A673 (cell line): Measurements from ENCODE around the gene SLC35E2B. TPM values are rescaled to one million over a fixed set of nuclear protein-coding genes. Genes with fewer than 3 reads are reported as not detected.

ENCODE experiments used
- BruUV-seq: library from RNA; stranded (reverse); fragments of 400-500 nt; replicated peaks from 2 replicates; lab custom pipeline; 2021; lab: Mats Ljungman, UMichigan
- CTCF ChIA-PET: fragments of 300-600 bp; sonication (Branson Sonifier 250); formaldehyde crosslinking; loops from one replicate; lab custom pipeline; 2022; ENCODE audit warnings: antibody characterized with exemption; lab: Charles Lee
- POLR2A ChIA-PET: fragments of 300-600 bp; sonication (Branson Sonifier 250); formaldehyde crosslinking; loops from one replicate; lab custom pipeline; 2022; ENCODE audit warnings: antibody characterized with exemption; ENCODE audit not compliant: low non-redundant PET; lab: Charles Lee
- DNase-seq: peaks from one replicate; pipeline ENCODE4 v3.0.0-alpha.2; 2015; ENCODE audit warnings: low spot score
- H3K27ac ChIP-seq: fragments of 200-600 bp; sonication (generic); 2 replicates; pipeline ENCODE4 v1.5.1; 2016; ENCODE audit warnings: mixed run types, low read depth, mild to moderate bottlenecking, mixed read lengths, antibody characterized with exemption, low read length; ENCODE audit not compliant: poor library complexity, severe bottlenecking
- H3K27me3 ChIP-seq: fragments of 200-600 bp; sonication (generic); replicated peaks from 2 replicates; pipeline ENCODE4 v1.6.1; 2017; ENCODE audit warnings: mixed run types, low read depth, mild to moderate bottlenecking, mixed read lengths, antibody characterized with exemption, low read length; ENCODE audit not compliant: insufficient read depth, poor library complexity
- H3K36me3 ChIP-seq: fragments of 200-600 bp; sonication (generic); 2 replicates; pipeline ENCODE4 v1.6.1; 2016; ENCODE audit warnings: mixed run types, mild to moderate bottlenecking, mixed read lengths, antibody characterized with exemption, low read length; ENCODE audit not compliant: insufficient read depth, poor library complexity, severe bottlenecking
- H3K4me1 ChIP-seq: fragments of 200-600 bp; sonication (generic); 2 replicates; pipeline ENCODE4 v1.6.1; 2017; ENCODE audit warnings: mixed run types, mild to moderate bottlenecking, mixed read lengths, antibody characterized with exemption, low read length; ENCODE audit not compliant: insufficient read depth, poor library complexity, severe bottlenecking
- H3K4me3 ChIP-seq: fragments of 200-600 bp; sonication (generic); 2 replicates; pipeline ENCODE4 v1.5.1; 2016; ENCODE audit warnings: low read depth, mixed run types, mild to moderate bottlenecking, mixed read lengths, low read length; ENCODE audit not compliant: poor library complexity, severe bottlenecking
- H3K9me3 ChIP-seq: fragments of 200-600 bp; sonication (generic); 2 replicates; pipeline ENCODE4 v1.6.1; 2016; ENCODE audit warnings: mixed run types, low read depth, mild to moderate bottlenecking, mixed read lengths, antibody characterized with exemption, low read length; ENCODE audit not compliant: poor library complexity, severe bottlenecking
- EZH2 ChIP-seq: fragments of 200-600 bp; sonication (generic); IDR thresholded peaks from 2 replicates; pipeline ENCODE4 v1.6.1; 2017; ENCODE audit warnings: borderline replicate concordance, low read depth, mild to moderate bottlenecking, mixed read lengths, antibody characterized with exemption, low read length; ENCODE audit not compliant: poor library complexity, severe bottlenecking
- intact Hi-C: fragments of 100-400 bp; cut with micrococcal nuclease; formaldehyde crosslinking; loops from one replicate; pipeline ENCODE4 v1.10.0; 2022; ENCODE audit not compliant: unreplicated experiment
- total RNA-seq: library from RNA; stranded (reverse); gene quantifications from 2 replicates; pipeline ENCODE4 v1.2.3, GENCODE V29; 2021
- TF ChIP-seq, protein P1 (sequence below): fragments of 300-800, 200-600 bp; sonication (generic); conservative IDR thresholded peaks from 2 replicates; pipeline ENCODE4 v1.5.1; 2017; ENCODE audit warnings: low read depth, mild to moderate bottlenecking, antibody characterized with exemption, low read length, moderate library complexity, mixed read lengths

The SLC35E2B gene
- total RNA-seq, 1 experiment from 2014 or later = 56.3 TPM

DNA sequence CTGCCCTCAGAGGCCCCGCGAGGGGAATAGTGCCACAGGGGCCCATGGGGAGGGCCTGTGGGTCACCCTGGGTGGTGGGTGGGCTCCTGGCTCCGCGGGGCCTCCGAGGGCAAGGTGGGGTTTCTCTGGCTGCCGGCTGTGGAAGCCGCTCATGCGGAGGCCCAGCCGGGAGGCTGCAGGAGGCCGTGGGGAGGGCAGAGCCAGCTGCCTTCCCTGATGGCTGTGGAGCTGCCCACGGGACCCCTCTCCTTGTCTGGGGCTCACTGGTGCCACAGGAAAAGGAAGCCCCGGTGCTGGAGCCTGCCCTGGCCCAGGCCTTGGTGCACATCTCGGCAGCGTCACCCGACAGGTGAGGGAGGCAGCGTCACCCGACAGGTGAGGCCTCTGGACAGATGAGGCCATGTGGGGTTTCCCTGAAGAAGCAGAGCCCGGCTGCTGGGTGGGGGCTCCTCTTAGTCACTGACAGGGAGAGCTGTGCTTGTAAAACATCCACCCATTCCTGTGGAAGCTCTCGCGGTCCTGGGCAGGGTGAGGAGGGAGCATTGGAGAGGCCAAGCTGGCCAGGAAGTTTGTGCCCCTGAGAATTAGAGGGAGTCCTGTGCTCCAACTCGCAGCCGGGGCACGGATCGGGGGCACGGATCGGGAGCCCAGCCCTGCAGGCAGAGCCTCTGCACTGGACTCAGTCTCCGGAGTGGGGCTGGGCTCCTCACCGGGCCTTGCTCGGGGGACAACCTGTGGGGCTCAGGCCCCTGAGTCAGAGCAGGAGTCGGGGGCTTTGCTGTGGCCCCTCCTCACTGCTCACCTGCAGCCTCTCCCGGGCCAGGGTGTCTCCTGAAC is 71.2 kb downstream of the SLC35E2B start:
- H3K4me1 ChIP-seq = peaks cover 4% of the 10 kb centered on the region
- ChIA-PET CTCF (no interaction called here), POLR2A (no interaction called here)
- no peaks in the 10 kb centered on the region for H3K9me3 ChIP-seq
- TF ChIP-seq, protein P1, sequence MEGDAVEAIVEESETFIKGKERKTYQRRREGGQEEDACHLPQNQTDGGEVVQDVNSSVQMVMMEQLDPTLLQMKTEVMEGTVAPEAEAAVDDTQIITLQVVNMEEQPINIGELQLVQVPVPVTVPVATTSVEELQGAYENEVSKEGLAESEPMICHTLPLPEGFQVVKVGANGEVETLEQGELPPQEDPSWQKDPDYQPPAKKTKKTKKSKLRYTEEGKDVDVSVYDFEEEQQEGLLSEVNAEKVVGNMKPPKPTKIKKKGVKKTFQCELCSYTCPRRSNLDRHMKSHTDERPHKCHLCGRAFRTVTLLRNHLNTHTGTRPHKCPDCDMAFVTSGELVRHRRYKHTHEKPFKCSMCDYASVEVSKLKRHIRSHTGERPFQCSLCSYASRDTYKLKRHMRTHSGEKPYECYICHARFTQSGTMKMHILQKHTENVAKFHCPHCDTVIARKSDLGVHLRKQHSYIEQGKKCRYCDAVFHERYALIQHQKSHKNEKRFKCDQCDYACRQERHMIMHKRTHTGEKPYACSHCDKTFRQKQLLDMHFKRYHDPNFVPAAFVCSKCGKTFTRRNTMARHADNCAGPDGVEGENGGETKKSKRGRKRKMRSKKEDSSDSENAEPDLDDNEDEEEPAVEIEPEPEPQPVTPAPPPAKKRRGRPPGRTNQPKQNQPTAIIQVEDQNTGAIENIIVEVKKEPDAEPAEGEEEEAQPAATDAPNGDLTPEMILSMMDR = no peak
- no peak for TF ChIP-seq EZH2
- no peak overlapping the region for H3K4me3 ChIP-seq
- no peaks in the 10 kb centered on the region for H3K36me3 ChIP-seq
- DNase-seq = no peak
- no TSS peak for BruUV-seq
- no peak overlapping the region for H3K27ac ChIP-seq
- no peaks in the 10 kb centered on the region for H3K27me3 ChIP-seq
- intact Hi-C loops = no loop called here

DNA sequence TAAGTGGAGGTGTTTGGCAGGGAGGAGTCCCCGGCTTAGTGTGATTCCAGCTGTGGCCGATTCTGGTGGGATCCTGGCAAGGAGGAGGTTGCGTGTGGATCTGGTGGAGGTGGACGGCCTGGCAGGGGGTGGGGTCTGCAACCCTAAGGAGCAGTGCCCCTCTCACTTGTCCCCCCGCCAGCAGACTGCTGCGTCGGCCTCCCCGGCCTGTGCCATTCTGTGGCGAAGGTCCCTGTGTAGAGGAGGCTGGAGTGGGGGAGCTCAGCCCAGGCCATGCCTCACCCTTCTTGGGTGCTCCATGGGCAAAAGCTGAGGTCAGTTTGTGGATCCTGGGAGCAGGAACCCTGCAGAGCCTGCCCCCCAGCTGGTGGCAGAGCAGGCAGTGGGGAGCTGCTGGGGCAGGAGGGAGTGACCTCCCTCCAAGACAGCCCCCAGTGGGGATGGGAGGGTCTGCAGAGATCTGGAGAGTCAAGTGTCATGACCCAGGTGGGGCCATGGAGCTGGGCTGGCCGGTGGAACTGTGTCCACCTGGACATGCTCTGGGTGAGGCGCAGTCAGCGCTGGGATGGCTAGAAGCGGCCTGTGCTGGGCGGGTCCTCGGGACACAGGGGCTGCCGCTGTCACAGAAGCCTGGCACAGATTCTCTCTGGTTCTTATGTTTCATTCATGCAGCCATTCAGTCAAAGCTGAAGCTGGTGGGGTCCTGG is 72.0 kb downstream of the SLC35E2B start:
- Histone ChIP-seq H3K9me3 (no peaks in the 10 kb centered on the region), H3K27me3 (no peaks in the 10 kb centered on the region), H3K4me3 (no peak overlapping the region), H3K4me1 (peaks cover 3% of the 10 kb centered on the region), H3K27ac (no peak overlapping the region), H3K36me3 (no peaks in the 10 kb centered on the region)
- no TSS peak for BruUV-seq
- ChIA-PET POLR2A (no interaction called here), CTCF (no interaction called here)
- no peak for DNase-seq
- intact Hi-C loops = no loop called here
- TF ChIP-seq, protein P1 = no peak
- TF ChIP-seq EZH2 = no peak

DNA sequence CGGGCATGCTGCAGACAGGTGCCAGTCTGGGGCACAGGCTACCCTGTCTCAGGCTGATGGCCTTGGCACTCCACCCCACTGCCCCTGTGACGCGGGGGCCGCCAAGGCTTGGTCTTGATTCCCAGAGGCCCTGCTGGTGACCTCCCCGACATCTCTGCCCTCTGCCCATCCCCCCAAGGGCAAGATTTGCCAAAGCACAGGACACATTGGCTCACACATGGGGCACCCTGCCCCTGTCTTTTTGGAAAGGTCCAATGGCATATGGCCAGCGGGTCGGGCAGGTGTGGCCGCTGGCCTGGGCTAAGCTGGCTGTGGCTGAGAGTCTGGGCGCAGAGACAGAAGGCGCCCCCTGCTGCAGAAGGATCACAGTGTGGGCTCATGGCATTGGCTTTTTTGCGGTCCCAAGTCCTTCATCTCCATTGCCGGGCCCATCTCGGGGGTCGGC is 72.7 kb downstream of the SLC35E2B start:
- intact Hi-C loops = no loop called here
- DNase-seq = no peak

More for the DNA sequence above, 72.7 kb downstream of the SLC35E2B start:
- TF ChIP-seq EZH2 = no peak
- TF ChIP-seq, protein P1 = peak; percentile 38; the same call in 1 of the 2 replicates
- Histone ChIP-seq H3K36me3 (no peaks in the 10 kb centered on the region), H3K27ac (no peak overlapping the region), H3K4me3 (no peak overlapping the region), H3K4me1 (no peaks in the 10 kb centered on the region), H3K27me3 (no peaks in the 10 kb centered on the region), H3K9me3 (no peaks in the 10 kb centered on the region)
- BruUV-seq = no TSS peak
- ChIA-PET POLR2A (no interaction called here), CTCF (no interaction called here)
